IMR-90 (cell line): ENCODE measurements around the gene CERK. TPM values are rescaled to one million over a fixed set of nuclear protein-coding genes. Genes with fewer than 3 reads are reported as not detected.

Experiments
- ATAC-seq: fragments of 200-7000 bp; cut with Tn5 transposase; 2 replicates; pipeline ENCODE4 v1.9.1; 2020; ENCODE audit warnings: low read depth, mild to moderate bottlenecking, moderate library complexity
- BruUV-seq: library from RNA; stranded (reverse); fragments of 400-500 nt; replicated peaks from 2 replicates; lab custom pipeline; 2021; lab: Mats Ljungman, UMichigan
- CTCF ChIA-PET: fragments of 300-600 bp; formaldehyde crosslinking; extraction: SDS; loops from one replicate; lab custom pipeline; 2021; ENCODE audit warnings: antibody characterized with exemption; lab: Yijun Ruan, JAX
- POLR2A ChIA-PET: fragments of 300-600 bp; sonication (Branson Sonifier 250); formaldehyde crosslinking; loops from one replicate; lab custom pipeline; 2022; ENCODE audit warnings: antibody characterized with exemption; ENCODE audit not compliant: unreplicated experiment; lab: Charles Lee
- DNase-seq: peaks from one replicate; pipeline ENCODE4 v3.0.0; 2013
- H2AFZ ChIP-seq: replicated peaks from 2 replicates; pipeline ENCODE3; 2013; ENCODE audit warnings: low read length, mild to moderate bottlenecking; ENCODE audit not compliant: poor library complexity
- H2AK5ac ChIP-seq: 2 replicates; pipeline ENCODE4 v1.6.1; 2013; ENCODE audit warnings: low read depth, low read length, inconsistent platforms
- H2AK9ac ChIP-seq: replicated peaks from 2 replicates; pipeline ENCODE3; 2013; ENCODE audit warnings: mild to moderate bottlenecking, low read depth, low read length, moderate library complexity; ENCODE audit not compliant: poor library complexity
- H2BK120ac ChIP-seq: 2 replicates; pipeline ENCODE4 v1.6.1; 2013; ENCODE audit warnings: low read depth, low read length, inconsistent platforms
- H2BK15ac ChIP-seq: 3 replicates; pipeline ENCODE4 v1.6.1; 2013; ENCODE audit warnings: low read depth, low read length, inconsistent platforms
- H2BK20ac ChIP-seq: 2 replicates; pipeline ENCODE4 v1.6.1; 2013; ENCODE audit warnings: low read depth, mild to moderate bottlenecking, inconsistent platforms, low read length, moderate library complexity
- H2BK5ac ChIP-seq: 2 replicates; pipeline ENCODE4 v1.6.1; 2013; ENCODE audit warnings: mild to moderate bottlenecking, low read depth, low read length, inconsistent platforms; ENCODE audit not compliant: poor library complexity, severe bottlenecking
- H3K14ac ChIP-seq: replicated peaks from 2 replicates; pipeline ENCODE4 v1.6.1; 2013; ENCODE audit warnings: low read depth, low read length, inconsistent platforms
- H3K18ac ChIP-seq: 2 replicates; pipeline ENCODE4 v1.6.1; 2013; ENCODE audit warnings: low read depth, low read length, control low read depth
- H3K23ac ChIP-seq: 2 replicates; pipeline ENCODE4 v1.6.1; 2013; ENCODE audit warnings: low read depth, low read length, inconsistent platforms
- H3K27ac ChIP-seq: 2 replicates; pipeline ENCODE4 v1.5.1; 2013; ENCODE audit warnings: mild to moderate bottlenecking, control low read depth, low read length; ENCODE audit not compliant: insufficient read depth
- H3K27me3 ChIP-seq: 2 replicates; pipeline ENCODE4 v1.6.1; 2013; ENCODE audit warnings: low read length; ENCODE audit not compliant: control insufficient read depth, insufficient read depth
- H3K36me3 ChIP-seq: 2 replicates; pipeline ENCODE4 v1.6.1; 2013; ENCODE audit warnings: low read length, mixed read lengths; ENCODE audit not compliant: control insufficient read depth, insufficient read depth
- H3K4ac ChIP-seq: 2 replicates; pipeline ENCODE4 v1.6.1; 2013; ENCODE audit warnings: low read depth, low read length, inconsistent platforms
- H3K4me1 ChIP-seq: 2 replicates; pipeline ENCODE4 v1.6.1; 2013; ENCODE audit warnings: low read length, mixed read lengths; ENCODE audit not compliant: control insufficient read depth, insufficient read depth
- H3K4me2 ChIP-seq: 2 replicates; pipeline ENCODE4 v1.6.1; 2013; ENCODE audit warnings: low read depth, mild to moderate bottlenecking, control low read depth, low read length, moderate library complexity
- H3K4me3 ChIP-seq: 2 replicates; pipeline ENCODE4 v1.5.1; 2013; ENCODE audit warnings: low read depth, mild to moderate bottlenecking, control low read depth, low read length, moderate library complexity; ENCODE audit not compliant: insufficient read depth
- H3K56ac ChIP-seq: 2 replicates; pipeline ENCODE4 v1.6.1; 2013; ENCODE audit warnings: low read length, inconsistent platforms; ENCODE audit not compliant: insufficient read depth; ENCODE audit errors: extremely low read depth
- H3K79me1 ChIP-seq, 2 experiments: 2 replicates each; pipeline ENCODE4 v1.6.1; 2013; ENCODE audit warnings: low read length in 2 of 2, inconsistent platforms in 1 of 2, low read depth in 1 of 2
- H3K9ac ChIP-seq: 2 replicates; pipeline ENCODE4 v1.6.1; 2013; ENCODE audit warnings: low read depth, low read length, control low read depth
- H3K9me1 ChIP-seq: 2 replicates; pipeline ENCODE4 v1.6.1; 2013; ENCODE audit warnings: low read length, inconsistent platforms; ENCODE audit not compliant: insufficient read depth
- H3K9me3 ChIP-seq: 2 replicates; pipeline ENCODE4 v1.6.1; 2013; ENCODE audit warnings: low read length; ENCODE audit not compliant: control insufficient read depth, insufficient read depth
- H4K20me1 ChIP-seq: 2 replicates; pipeline ENCODE4 v1.6.1; 2013; ENCODE audit warnings: low read length, inconsistent platforms; ENCODE audit not compliant: insufficient read depth
- H4K5ac ChIP-seq: 2 replicates; pipeline ENCODE4 v1.6.1; 2013; ENCODE audit warnings: mild to moderate bottlenecking, low read depth, low read length, control low read depth
- H4K8ac ChIP-seq, 2 experiments: 2 replicates each; pipeline ENCODE4 v1.6.1; 2013; ENCODE audit warnings: low read depth in 2 of 2, low read length in 2 of 2, control low read depth in 1 of 2, inconsistent platforms in 1 of 2
- H4K91ac ChIP-seq: 2 replicates; pipeline ENCODE4 v1.6.1; 2013; ENCODE audit warnings: low read depth, low read length, inconsistent platforms; ENCODE audit not compliant: insufficient read depth
- BHLHE40 ChIP-seq: fragments of 150-350 bp; IDR thresholded peaks from 2 replicates; pipeline ENCODE4 v1.6.1; 2016; ENCODE audit warnings: mild to moderate bottlenecking, low read depth, low read length
- CEBPB ChIP-seq: IDR thresholded peaks from 2 replicates; pipeline ENCODE4 v1.6.1; 2012; ENCODE audit warnings: low read depth, low read length, improper control_type of control experiment
- CHD1 ChIP-seq: IDR thresholded peaks from 2 replicates; pipeline ENCODE4 v1.6.1; 2012; ENCODE audit warnings: low read depth, low read length, improper control_type of control experiment
- FOS ChIP-seq: fragments of 150-350 bp; IDR thresholded peaks from 2 replicates; pipeline ENCODE4 v1.6.1; 2016; ENCODE audit warnings: low read depth, low read length
- MAFK ChIP-seq: IDR thresholded peaks from 2 replicates; pipeline ENCODE4 v1.6.1; 2012; ENCODE audit warnings: low read depth, low read length, improper control_type of control experiment
- MAZ ChIP-seq: IDR thresholded peaks from 2 replicates; pipeline ENCODE4 v1.6.1; 2012; ENCODE audit warnings: low read depth, mild to moderate bottlenecking, low read length, improper control_type of control experiment, moderate library complexity, borderline replicate concordance
- MXI1 ChIP-seq: IDR thresholded peaks from 2 replicates; pipeline ENCODE4 v1.6.1; 2012; ENCODE audit warnings: low read depth, mild to moderate bottlenecking, low read length, moderate library complexity, borderline replicate concordance
- NFE2L2 ChIP-seq: fragments of 150-350 bp; IDR thresholded peaks from 2 replicates; pipeline ENCODE4 v1.6.1; 2016; ENCODE audit warnings: low read depth, mild to moderate bottlenecking, low read length
- POLR2A ChIP-seq: IDR thresholded peaks from 2 replicates; pipeline ENCODE4 v1.6.1; 2012; ENCODE audit warnings: mild to moderate bottlenecking, low read depth, low read length
- RAD21 ChIP-seq: IDR thresholded peaks from 2 replicates; pipeline ENCODE4 v1.6.1; 2012; ENCODE audit warnings: low read length, improper control_type of control experiment
- RCOR1 ChIP-seq: IDR thresholded peaks from 2 replicates; pipeline ENCODE4 v1.6.1; 2012; ENCODE audit warnings: mild to moderate bottlenecking, low read length, improper control_type of control experiment; ENCODE audit not compliant: insufficient replicate concordance
- RFX5 ChIP-seq: IDR thresholded peaks from 2 replicates; pipeline ENCODE4 v1.8.0; 2012; ENCODE audit warnings: low read depth, mild to moderate bottlenecking, low read length, moderate library complexity
- SMC3 ChIP-seq: fragments of 150-350 bp; IDR thresholded peaks from 2 replicates; pipeline ENCODE4 v1.6.1; 2016; ENCODE audit warnings: low read depth, mild to moderate bottlenecking, antibody characterized with exemption, low read length, moderate library complexity
- WGBS, 2 experiments: methylation state at CpG; one replicate each; pipeline versions ENCODE4 v1.1.5 to v1.1.7; 2013; ENCODE audit warnings: missing lambda C conversion rate in 2 of 2; ENCODE audit not compliant: insufficient read length in 1 of 2; ENCODE audit errors: extremely low coverage in 2 of 2; 5-methylcytosine and 5-hydroxymethylcytosine counted together
- dilution Hi-C: fragments of 300-500 bp; cut with HindIII; formaldehyde crosslinking; loops from one replicate; pipeline ENCODE4 v1.14.3; 2018; ENCODE audit warnings: low sequenced_read_pairs; ENCODE audit not compliant: unreplicated experiment
- in situ Hi-C: fragments of 300-500 bp; cut with MboI; formaldehyde crosslinking; loops from 3 replicates; pipeline ENCODE4 v1.14.3; 2019; ENCODE audit warnings: low sequenced_read_pairs, inconsistent platforms, mixed read lengths
- intact Hi-C: fragments of 100-400 bp; cut with micrococcal nuclease; formaldehyde crosslinking; loops from 2 replicates; pipeline ENCODE4 v1.10.0; 2022
- polyA plus RNA-seq, 3 experiments: library from polyadenylated mRNA; depleted of rRNA; stranded (reverse); fragments of >200 nt; gene quantifications; 2 replicates each; pipeline ENCODE4 v1.2.3, GENCODE V29; 2012; ENCODE audit warnings: low replicate concordance in 1 of 3
- total RNA-seq: library from RNA; depleted of rRNA; stranded (reverse); fragments of >200 nt; gene quantifications from 2 replicates; pipeline ENCODE4 v1.2.3, GENCODE V29; 2012
- TF ChIP-seq, protein P1 (sequence below): fragments of 150-350 bp; IDR thresholded peaks from 2 replicates; pipeline ENCODE4 v1.6.1; 2016; ENCODE audit warnings: low read depth, mild to moderate bottlenecking, low read length, moderate library complexity, borderline replicate concordance
- TF ChIP-seq, protein P2 (sequence below): fragments of 150-350 bp; IDR thresholded peaks from 2 replicates; pipeline ENCODE4 v1.6.1; 2017; ENCODE audit warnings: mild to moderate bottlenecking, antibody characterized with exemption, low read length, low read depth

The CERK gene
- total and polyA plus RNA-seq, 2 of the 4 experiments (the other 2 are of a cell fraction) = 25.3 to 38.7 TPM

DNA sequence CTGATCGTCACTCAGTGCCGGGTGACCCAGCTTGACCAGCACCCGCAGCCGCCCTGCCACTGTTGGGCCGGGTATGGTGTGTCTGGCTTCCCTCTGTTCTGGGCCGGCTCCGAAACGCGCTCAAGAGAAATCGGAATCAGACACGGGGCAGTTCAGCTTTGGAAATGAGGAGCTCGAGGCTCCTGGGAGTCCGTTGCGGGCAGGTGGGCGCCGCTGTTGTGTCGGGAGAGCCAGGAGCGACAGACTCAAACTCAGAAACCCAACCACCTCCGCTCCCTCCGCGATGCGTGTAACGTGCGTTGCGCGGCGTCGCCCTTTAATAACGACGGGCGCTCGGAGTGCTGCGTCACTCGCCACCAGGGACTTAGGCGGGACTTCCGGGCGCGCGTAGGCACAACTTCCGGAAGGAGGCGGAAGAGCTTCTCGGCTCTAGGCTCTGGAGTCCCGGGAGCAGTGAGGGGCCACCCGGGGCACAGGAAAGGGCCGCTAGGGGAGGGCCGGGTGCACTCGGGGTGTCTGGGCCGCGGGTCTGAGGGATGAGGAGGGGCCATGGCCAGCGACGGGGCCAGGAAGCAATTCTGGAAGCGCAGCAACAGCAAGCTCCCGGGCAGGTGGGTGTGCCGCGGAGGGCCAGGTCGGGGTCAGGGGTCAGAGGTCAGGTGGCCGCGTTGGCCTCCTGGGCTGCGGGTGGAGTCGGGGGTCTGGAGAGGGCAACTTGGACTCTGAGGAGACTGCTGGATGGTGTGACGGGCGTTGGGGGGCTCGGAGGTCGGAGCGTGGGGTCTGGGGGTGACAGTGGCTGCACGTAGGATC is 24.4 kb upstream of the CERK start, which contains the start of gene TBC1D22A:
TBC1D22A (plus strand) TSS at position 413 of the 813 bp plus-strand sequence; CDS start at position 550, 137 bp downstream.
- POLR2A ChIA-PET = interaction anchor here (0.6 to 1.2 kb wide), 5 partner anchors 9 to 99 kb away, joined by 3 to 9 read pairs (median 3); no protein-coding TSS in a partner anchor
- TF ChIP-seq CHD1 = peak; percentile 89; the same call in 1 of the 2 replicates
- TF ChIP-seq FOS = 0 out of 2 replicates have a peak, but pooled peaks have one; percentile 12
- TF ChIP-seq POLR2A = peak; percentile 99
- no peak for TF ChIP-seq MAFK
- TF ChIP-seq CEBPB = 0 out of 2 replicates have a peak, but pooled peaks have one; percentile 13
- TF ChIP-seq MAZ = peak; percentile 75; the same call in 1 of the 2 replicates
- TF ChIP-seq MXI1 = peak; percentile 91; the same call in 1 of the 2 replicates
- no peak; the same call in 1 of the 2 replicates for TF ChIP-seq SMC3
- TF ChIP-seq NFE2L2 = peak; percentile 69
- TF ChIP-seq, protein P1, sequence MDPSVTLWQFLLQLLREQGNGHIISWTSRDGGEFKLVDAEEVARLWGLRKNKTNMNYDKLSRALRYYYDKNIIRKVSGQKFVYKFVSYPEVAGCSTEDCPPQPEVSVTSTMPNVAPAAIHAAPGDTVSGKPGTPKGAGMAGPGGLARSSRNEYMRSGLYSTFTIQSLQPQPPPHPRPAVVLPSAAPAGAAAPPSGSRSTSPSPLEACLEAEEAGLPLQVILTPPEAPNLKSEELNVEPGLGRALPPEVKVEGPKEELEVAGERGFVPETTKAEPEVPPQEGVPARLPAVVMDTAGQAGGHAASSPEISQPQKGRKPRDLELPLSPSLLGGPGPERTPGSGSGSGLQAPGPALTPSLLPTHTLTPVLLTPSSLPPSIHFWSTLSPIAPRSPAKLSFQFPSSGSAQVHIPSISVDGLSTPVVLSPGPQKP = 0 out of 2 replicates have a peak, but pooled peaks have one; percentile 34
- TF ChIP-seq RFX5 = no peak
- peak; percentile 54; the same call in 1 of the 2 replicates for TF ChIP-seq BHLHE40
- TF ChIP-seq RCOR1 = no peak
- 0 out of 2 replicates have a peak, but pooled peaks have one; percentile 5 for TF ChIP-seq RAD21
- TF ChIP-seq, protein P2, sequence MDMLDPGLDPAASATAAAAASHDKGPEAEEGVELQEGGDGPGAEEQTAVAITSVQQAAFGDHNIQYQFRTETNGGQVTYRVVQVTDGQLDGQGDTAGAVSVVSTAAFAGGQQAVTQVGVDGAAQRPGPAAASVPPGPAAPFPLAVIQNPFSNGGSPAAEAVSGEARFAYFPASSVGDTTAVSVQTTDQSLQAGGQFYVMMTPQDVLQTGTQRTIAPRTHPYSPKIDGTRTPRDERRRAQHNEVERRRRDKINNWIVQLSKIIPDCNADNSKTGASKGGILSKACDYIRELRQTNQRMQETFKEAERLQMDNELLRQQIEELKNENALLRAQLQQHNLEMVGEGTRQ = peak; percentile 39; the same call in 1 of the 2 replicates

More for the DNA sequence above, 24.4 kb upstream of the CERK start, which contains the start of gene TBC1D22A:
- H2BK5ac ChIP-seq = peak within 1 kb of the TSS; percentile 85
- dilution Hi-C loops (no loop called here), in situ Hi-C loops (no loop called here), intact Hi-C loops (no loop called here)
- peak within 1 kb of the TSS; percentile 98 for H3K9ac ChIP-seq
- H2AFZ ChIP-seq = peak within 1 kb of the TSS; percentile 92
- peak within 1 kb of the TSS; percentile 94 for H3K56ac ChIP-seq
- H2BK20ac ChIP-seq = no peak within 1 kb of the TSS
- H3K36me3 ChIP-seq = no peaks in the 10 kb centered on the region
- H3K14ac ChIP-seq = peak within 1 kb of the TSS; percentile 91
- H3K18ac ChIP-seq = peak within 1 kb of the TSS; percentile 43
- H3K9me1 ChIP-seq = peaks cover 5% of the 10 kb centered on the region; the same call in 1 of the 2 replicates
- H3K79me1 ChIP-seq = peaks cover 36 to 53% of the 10 kb centered on the region in 2 experiments
- DNase-seq = peak; percentile 92
- peak within 1 kb of the TSS; percentile 83 for H3K4me3 ChIP-seq
- peak; percentile 87 for ATAC-seq
- CTCF ChIA-PET = interaction anchor here (1.5 kb wide), 1 partner anchor 36 kb away, joined by 4 read pairs; no protein-coding TSS in a partner anchor
- peak within 1 kb of the TSS; percentile 96 for H3K27ac ChIP-seq
- H3K9me3 ChIP-seq = no peaks in the 10 kb centered on the region
- BruUV-seq = no TSS peak
- H4K91ac ChIP-seq = peak within 1 kb of the TSS; percentile 92
- H3K4me2 ChIP-seq = peak within 1 kb of the TSS; percentile 98
- peak within 1 kb of the TSS; percentile 86 for H4K5ac ChIP-seq
- H4K8ac ChIP-seq = peak within 1 kb of the TSS; percentile 95 to 97
- 0 out of 2 replicates have a peak, but pooled peaks cover under 1% of the 10 kb centered on the region for H4K20me1 ChIP-seq
- 0% methylated on average over 34 of the region's 66 CpGs; no CpG with 5 or more reads in 1 of the 2 experiments for WGBS, 2 experiments
- peak within 1 kb of the TSS; percentile 70 for H2BK120ac ChIP-seq
- H3K4me1 ChIP-seq = peaks cover 6% of the 10 kb centered on the region
- H3K23ac ChIP-seq = peak within 1 kb of the TSS; percentile 90
- H2AK9ac ChIP-seq = peak within 1 kb of the TSS; percentile 97
- H2AK5ac ChIP-seq = peak within 1 kb of the TSS; percentile 99
- H3K4ac ChIP-seq = peak within 1 kb of the TSS; percentile 92
- H3K27me3 ChIP-seq = no peaks in the 10 kb centered on the region
- 0 out of 3 replicates have a peak within 1 kb of the TSS, but pooled peaks have one; percentile 34 for H2BK15ac ChIP-seq
